Peyer's patch (tissue), 4 donors: ENCODE results near the gene RPL36AL.

Experiments used
- POLR2A ChIP-seq, 2 donors: fragments of 450-650 bp; IDR thresholded peaks; one replicate each; pipeline ENCODE4 v1.5.1; 2017; ENCODE audit warnings: antibody characterized with exemption in 2 of 2, mild to moderate bottlenecking in 2 of 2, moderate library complexity in 2 of 2
- TF ChIP-seq, protein P1 (sequence below), 6 experiments: fragments of 450-650 bp in 4 of 6; fragments of 200-600 bp in 2 of 6; sonication (generic) in 1 of 6; IDR thresholded peaks; one replicate each; pipeline ENCODE4 v1.5.1; 2017 to 2019; ENCODE audit warnings: antibody characterized with exemption in 6 of 6, mild to moderate bottlenecking in 3 of 6, moderate library complexity in 1 of 6

- TF ChIP-seq, protein P1, sequence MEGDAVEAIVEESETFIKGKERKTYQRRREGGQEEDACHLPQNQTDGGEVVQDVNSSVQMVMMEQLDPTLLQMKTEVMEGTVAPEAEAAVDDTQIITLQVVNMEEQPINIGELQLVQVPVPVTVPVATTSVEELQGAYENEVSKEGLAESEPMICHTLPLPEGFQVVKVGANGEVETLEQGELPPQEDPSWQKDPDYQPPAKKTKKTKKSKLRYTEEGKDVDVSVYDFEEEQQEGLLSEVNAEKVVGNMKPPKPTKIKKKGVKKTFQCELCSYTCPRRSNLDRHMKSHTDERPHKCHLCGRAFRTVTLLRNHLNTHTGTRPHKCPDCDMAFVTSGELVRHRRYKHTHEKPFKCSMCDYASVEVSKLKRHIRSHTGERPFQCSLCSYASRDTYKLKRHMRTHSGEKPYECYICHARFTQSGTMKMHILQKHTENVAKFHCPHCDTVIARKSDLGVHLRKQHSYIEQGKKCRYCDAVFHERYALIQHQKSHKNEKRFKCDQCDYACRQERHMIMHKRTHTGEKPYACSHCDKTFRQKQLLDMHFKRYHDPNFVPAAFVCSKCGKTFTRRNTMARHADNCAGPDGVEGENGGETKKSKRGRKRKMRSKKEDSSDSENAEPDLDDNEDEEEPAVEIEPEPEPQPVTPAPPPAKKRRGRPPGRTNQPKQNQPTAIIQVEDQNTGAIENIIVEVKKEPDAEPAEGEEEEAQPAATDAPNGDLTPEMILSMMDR (IDR thresholded peaks at IDR 0.05), result no peak
- no peak for TF ChIP-seq POLR2A (IDR thresholded peaks at IDR 0.05)
These were observed 27.4 kb downstream of the RPL36AL start for GRCh38 chr14:49593016-49593415.
